ENCODE results near the gene PATL1.

PATL1 gene

GRCh38 chr11:59660621-59661020 is 8.2 kb downstream of the PATL1 start:
- no peak overlapping the region for H3K4me3 ChIP-seq (replicated peaks; ENCODE audit: low read depth, low read length)
- DNase-seq (ENCODE audit: extremely low read depth, low read depth): no peak
- TF ChIP-seq CTCF (IDR thresholded peaks at IDR 0.05; ENCODE audit: low read depth, low read length, missing control alignments): no peak

- TF ChIP-seq CTCF (IDR thresholded peaks at IDR 0.05; ENCODE audit: low read depth, low read length, missing control alignments): no peak
- no peak overlapping the region for H3K4me3 ChIP-seq (replicated peaks; ENCODE audit: low read depth, low read length)
- DNase-seq (ENCODE audit: extremely low read depth, low read depth): no peak
Measured at GRCh38 chr11:59659981-59660380, 8.9 kb downstream of the PATL1 start.

GRCh38 chr11:59658036-59658435 is 10.8 kb downstream of the PATL1 start:
- H3K4me3 ChIP-seq (replicated peaks; ENCODE audit: low read depth, low read length): no peak overlapping the region
- TF ChIP-seq CTCF (IDR thresholded peaks at IDR 0.05; ENCODE audit: low read depth, low read length, missing control alignments): no peak
- no peak for DNase-seq (ENCODE audit: extremely low read depth, low read depth)

GRCh38 chr11:59654893-59655292 is 13.9 kb downstream of the PATL1 start:
- H3K4me3 ChIP-seq (replicated peaks; ENCODE audit: low read depth, low read length): no peak overlapping the region
- DNase-seq (ENCODE audit: extremely low read depth, low read depth): no peak
- TF ChIP-seq CTCF (IDR thresholded peaks at IDR 0.05; ENCODE audit: low read depth, low read length, missing control alignments): no peak

GRCh38 chr11:59647245-59647980 is 21.4 kb downstream of the PATL1 start:
- no peak overlapping the region for H3K4me3 ChIP-seq (replicated peaks; ENCODE audit: low read depth, low read length)
- TF ChIP-seq CTCF (IDR thresholded peaks at IDR 0.05; ENCODE audit: low read depth, low read length, missing control alignments): no peak
- DNase-seq (ENCODE audit: extremely low read depth, low read depth): no peak

- DNase-seq (ENCODE audit: extremely low read depth, low read depth): no peak
Measured at GRCh38 chr11:59644528-59644927, 24.3 kb downstream of the PATL1 start.

More at GRCh38 chr11:59644528-59644927, 24.3 kb downstream of the PATL1 start:
- H3K4me3 ChIP-seq (replicated peaks; ENCODE audit: low read depth, low read length): no peak overlapping the region
- no peak for TF ChIP-seq CTCF (IDR thresholded peaks at IDR 0.05; ENCODE audit: low read depth, low read length, missing control alignments)
